IMR-90 (cell line): ENCODE results near the gene ZNF263. TPM values are rescaled to one million over a fixed set of nuclear protein-coding genes. Genes with fewer than 3 reads are reported as not detected.

Experiments used
- ATAC-seq: fragments of 200-7000 bp; cut with Tn5 transposase; 2 replicates; pipeline ENCODE4 v1.9.1; 2020; ENCODE audit warnings: low read depth, mild to moderate bottlenecking, moderate library complexity
- BruUV-seq: library from RNA; stranded (reverse); fragments of 400-500 nt; replicated peaks from 2 replicates; lab custom pipeline; 2021; lab: Mats Ljungman, UMichigan
- CTCF ChIA-PET: fragments of 300-600 bp; formaldehyde crosslinking; extraction: SDS; loops from one replicate; lab custom pipeline; 2021; ENCODE audit warnings: antibody characterized with exemption; lab: Yijun Ruan, JAX
- POLR2A ChIA-PET: fragments of 300-600 bp; sonication (Branson Sonifier 250); formaldehyde crosslinking; loops from one replicate; lab custom pipeline; 2022; ENCODE audit warnings: antibody characterized with exemption; ENCODE audit not compliant: unreplicated experiment; lab: Charles Lee
- DNase-seq: peaks from one replicate; pipeline ENCODE4 v3.0.0; 2013
- H2AFZ ChIP-seq: replicated peaks from 2 replicates; pipeline ENCODE3; 2013; ENCODE audit warnings: low read length, mild to moderate bottlenecking; ENCODE audit not compliant: poor library complexity
- H2AK5ac ChIP-seq: 2 replicates; pipeline ENCODE4 v1.6.1; 2013; ENCODE audit warnings: low read depth, low read length, inconsistent platforms
- H2AK9ac ChIP-seq: replicated peaks from 2 replicates; pipeline ENCODE3; 2013; ENCODE audit warnings: mild to moderate bottlenecking, low read depth, low read length, moderate library complexity; ENCODE audit not compliant: poor library complexity
- H2BK120ac ChIP-seq: 2 replicates; pipeline ENCODE4 v1.6.1; 2013; ENCODE audit warnings: low read depth, low read length, inconsistent platforms
- H2BK15ac ChIP-seq: 3 replicates; pipeline ENCODE4 v1.6.1; 2013; ENCODE audit warnings: low read depth, low read length, inconsistent platforms
- H2BK20ac ChIP-seq: 2 replicates; pipeline ENCODE4 v1.6.1; 2013; ENCODE audit warnings: low read depth, mild to moderate bottlenecking, inconsistent platforms, low read length, moderate library complexity
- H2BK5ac ChIP-seq: 2 replicates; pipeline ENCODE4 v1.6.1; 2013; ENCODE audit warnings: mild to moderate bottlenecking, low read depth, low read length, inconsistent platforms; ENCODE audit not compliant: poor library complexity, severe bottlenecking
- H3K14ac ChIP-seq: replicated peaks from 2 replicates; pipeline ENCODE4 v1.6.1; 2013; ENCODE audit warnings: low read depth, low read length, inconsistent platforms
- H3K18ac ChIP-seq: 2 replicates; pipeline ENCODE4 v1.6.1; 2013; ENCODE audit warnings: low read depth, low read length, control low read depth
- H3K23ac ChIP-seq: 2 replicates; pipeline ENCODE4 v1.6.1; 2013; ENCODE audit warnings: low read depth, low read length, inconsistent platforms
- H3K27ac ChIP-seq: 2 replicates; pipeline ENCODE4 v1.5.1; 2013; ENCODE audit warnings: mild to moderate bottlenecking, control low read depth, low read length; ENCODE audit not compliant: insufficient read depth
- H3K27me3 ChIP-seq: 2 replicates; pipeline ENCODE4 v1.6.1; 2013; ENCODE audit warnings: low read length; ENCODE audit not compliant: control insufficient read depth, insufficient read depth
- H3K36me3 ChIP-seq: 2 replicates; pipeline ENCODE4 v1.6.1; 2013; ENCODE audit warnings: low read length, mixed read lengths; ENCODE audit not compliant: control insufficient read depth, insufficient read depth
- H3K4ac ChIP-seq: 2 replicates; pipeline ENCODE4 v1.6.1; 2013; ENCODE audit warnings: low read depth, low read length, inconsistent platforms
- H3K4me1 ChIP-seq: 2 replicates; pipeline ENCODE4 v1.6.1; 2013; ENCODE audit warnings: low read length, mixed read lengths; ENCODE audit not compliant: control insufficient read depth, insufficient read depth
- H3K4me2 ChIP-seq: 2 replicates; pipeline ENCODE4 v1.6.1; 2013; ENCODE audit warnings: low read depth, mild to moderate bottlenecking, control low read depth, low read length, moderate library complexity
- H3K4me3 ChIP-seq: 2 replicates; pipeline ENCODE4 v1.5.1; 2013; ENCODE audit warnings: low read depth, mild to moderate bottlenecking, control low read depth, low read length, moderate library complexity; ENCODE audit not compliant: insufficient read depth
- H3K56ac ChIP-seq: 2 replicates; pipeline ENCODE4 v1.6.1; 2013; ENCODE audit warnings: low read length, inconsistent platforms; ENCODE audit not compliant: insufficient read depth; ENCODE audit errors: extremely low read depth
- H3K79me1 ChIP-seq, 2 experiments: 2 replicates each; pipeline ENCODE4 v1.6.1; 2013; ENCODE audit warnings: low read length in 2 of 2, inconsistent platforms in 1 of 2, low read depth in 1 of 2
- H3K9ac ChIP-seq: 2 replicates; pipeline ENCODE4 v1.6.1; 2013; ENCODE audit warnings: low read depth, low read length, control low read depth
- H3K9me1 ChIP-seq: 2 replicates; pipeline ENCODE4 v1.6.1; 2013; ENCODE audit warnings: low read length, inconsistent platforms; ENCODE audit not compliant: insufficient read depth
- H3K9me3 ChIP-seq: 2 replicates; pipeline ENCODE4 v1.6.1; 2013; ENCODE audit warnings: low read length; ENCODE audit not compliant: control insufficient read depth, insufficient read depth
- H4K20me1 ChIP-seq: 2 replicates; pipeline ENCODE4 v1.6.1; 2013; ENCODE audit warnings: low read length, inconsistent platforms; ENCODE audit not compliant: insufficient read depth
- H4K5ac ChIP-seq: 2 replicates; pipeline ENCODE4 v1.6.1; 2013; ENCODE audit warnings: mild to moderate bottlenecking, low read depth, low read length, control low read depth
- H4K8ac ChIP-seq, 2 experiments: 2 replicates each; pipeline ENCODE4 v1.6.1; 2013; ENCODE audit warnings: low read depth in 2 of 2, low read length in 2 of 2, control low read depth in 1 of 2, inconsistent platforms in 1 of 2
- H4K91ac ChIP-seq: 2 replicates; pipeline ENCODE4 v1.6.1; 2013; ENCODE audit warnings: low read depth, low read length, inconsistent platforms; ENCODE audit not compliant: insufficient read depth
- CHD1 ChIP-seq: IDR thresholded peaks from 2 replicates; pipeline ENCODE4 v1.6.1; 2012; ENCODE audit warnings: low read depth, low read length, improper control_type of control experiment
- ELK1 ChIP-seq: fragments of 150-350 bp; IDR thresholded peaks from 2 replicates; pipeline ENCODE4 v1.6.1; 2016; ENCODE audit warnings: low read depth, mild to moderate bottlenecking, low read length, moderate library complexity, borderline replicate concordance
- MAZ ChIP-seq: IDR thresholded peaks from 2 replicates; pipeline ENCODE4 v1.6.1; 2012; ENCODE audit warnings: low read depth, mild to moderate bottlenecking, low read length, improper control_type of control experiment, moderate library complexity, borderline replicate concordance
- MXI1 ChIP-seq: IDR thresholded peaks from 2 replicates; pipeline ENCODE4 v1.6.1; 2012; ENCODE audit warnings: low read depth, mild to moderate bottlenecking, low read length, moderate library complexity, borderline replicate concordance
- POLR2A ChIP-seq: IDR thresholded peaks from 2 replicates; pipeline ENCODE4 v1.6.1; 2012; ENCODE audit warnings: mild to moderate bottlenecking, low read depth, low read length
- WGBS, 2 experiments: methylation state at CpG; one replicate each; pipeline versions ENCODE4 v1.1.5 to v1.1.7; 2013; ENCODE audit warnings: missing lambda C conversion rate in 2 of 2; ENCODE audit not compliant: insufficient read length in 1 of 2; ENCODE audit errors: extremely low coverage in 2 of 2; 5-methylcytosine and 5-hydroxymethylcytosine counted together
- dilution Hi-C: fragments of 300-500 bp; cut with HindIII; formaldehyde crosslinking; loops from one replicate; pipeline ENCODE4 v1.14.3; 2018; ENCODE audit warnings: low sequenced_read_pairs; ENCODE audit not compliant: unreplicated experiment
- in situ Hi-C: fragments of 300-500 bp; cut with MboI; formaldehyde crosslinking; loops from 3 replicates; pipeline ENCODE4 v1.14.3; 2019; ENCODE audit warnings: low sequenced_read_pairs, inconsistent platforms, mixed read lengths
- intact Hi-C: fragments of 100-400 bp; cut with micrococcal nuclease; formaldehyde crosslinking; loops from 2 replicates; pipeline ENCODE4 v1.10.0; 2022
- polyA plus RNA-seq, 3 experiments: library from polyadenylated mRNA; depleted of rRNA; stranded (reverse); fragments of >200 nt; gene quantifications; 2 replicates each; pipeline ENCODE4 v1.2.3, GENCODE V29; 2012; ENCODE audit warnings: low replicate concordance in 1 of 3
- total RNA-seq: library from RNA; depleted of rRNA; stranded (reverse); fragments of >200 nt; gene quantifications from 2 replicates; pipeline ENCODE4 v1.2.3, GENCODE V29; 2012

The ZNF263 gene
- total and polyA plus RNA-seq, 2 of the 4 experiments (the other 2 are of a cell fraction) = 20.8 to 40.3 TPM

GRCh38 chr16:3234857-3235561 lies 48.3 kb upstream of the ZNF263 start, which contains the start of gene ZNF200:
Gene ZNF200, minus strand, starts transcription at chr16:3235158. Its CDS starts 1,403 bp downstream, at chr16:3233755.
- dilution Hi-C loops = no loop called here
- peak within 1 kb of the TSS; percentile 99 for H4K91ac ChIP-seq
- peaks cover 22 to 27% of the 10 kb centered on the region in 2 experiments for H3K79me1 ChIP-seq
- peaks cover under 1% of the 10 kb centered on the region; the same call in 1 of the 2 replicates for H3K9me3 ChIP-seq
- in situ Hi-C loops = no loop called here
- H3K4ac ChIP-seq = peak within 1 kb of the TSS; percentile 100
- ATAC-seq = peak; percentile 98
- intact Hi-C loops = loop anchor here (2.0 kb wide), 1 partner anchor 48 kb away; the partner anchor contains the start of gene ZNF263
- H3K14ac ChIP-seq = peak within 1 kb of the TSS; percentile 100
- peak within 1 kb of the TSS; percentile 95 for H3K27ac ChIP-seq
- peak within 1 kb of the TSS; percentile 99 for H3K18ac ChIP-seq
- H3K36me3 ChIP-seq = peaks cover 20% of the 10 kb centered on the region
- H2AK5ac ChIP-seq = peak within 1 kb of the TSS; percentile 71; the same call in 1 of the 2 replicates
- H2AK9ac ChIP-seq = peak within 1 kb of the TSS; percentile 94
- no peaks in the 10 kb centered on the region for H3K27me3 ChIP-seq
- peak within 1 kb of the TSS; percentile 97 for H3K4me2 ChIP-seq
- no peaks in the 10 kb centered on the region for H4K20me1 ChIP-seq
- TF ChIP-seq CHD1 (no peak), POLR2A (peak; percentile 73), ELK1 (no peak), MXI1 (peak; percentile 33; the same call in 1 of the 2 replicates), MAZ (peak; percentile 3; the same call in 1 of the 2 replicates)
- peak within 1 kb of the TSS; percentile 75 to 98 for H4K8ac ChIP-seq
- H3K23ac ChIP-seq = peak within 1 kb of the TSS; percentile 100
- peak within 1 kb of the TSS; percentile 96 for H3K9ac ChIP-seq
- peak; percentile 94 for DNase-seq
- H2BK5ac ChIP-seq = peak within 1 kb of the TSS; percentile 98
- 1% methylated on average over 27 of the region's 59 CpGs; no CpG with 5 or more reads in 1 of the 2 experiments for WGBS, 2 experiments
- no TSS peak for BruUV-seq
- POLR2A ChIA-PET = no interaction called here
- peak within 1 kb of the TSS; percentile 94 for H2BK20ac ChIP-seq
- H3K56ac ChIP-seq = peak within 1 kb of the TSS; percentile 96
- peak within 1 kb of the TSS; percentile 100 for H4K5ac ChIP-seq
- peak within 1 kb of the TSS; percentile 100 for H2BK120ac ChIP-seq
- peaks cover 3% of the 10 kb centered on the region; the same call in 1 of the 2 replicates for H3K9me1 ChIP-seq
- no peaks in the 10 kb centered on the region for H3K4me1 ChIP-seq
- peak within 1 kb of the TSS; percentile 100 for H2AFZ ChIP-seq
- H3K4me3 ChIP-seq = peak within 1 kb of the TSS; percentile 95
- peak within 1 kb of the TSS; percentile 86; the same call in 2 of the 3 replicates for H2BK15ac ChIP-seq
- CTCF ChIA-PET = no interaction called here
